Measurements from ENCODE around the gene STK32A. TPM values are rescaled to one million over a fixed set of nuclear protein-coding genes. Genes with fewer than 3 reads are reported as not detected.

Gene STK32A
- total and polyA plus RNA-seq, 9 of the 15 experiments (the other 6 are each of a cell fraction or from before 2014, with no cell fraction given), result not detected

DNA sequence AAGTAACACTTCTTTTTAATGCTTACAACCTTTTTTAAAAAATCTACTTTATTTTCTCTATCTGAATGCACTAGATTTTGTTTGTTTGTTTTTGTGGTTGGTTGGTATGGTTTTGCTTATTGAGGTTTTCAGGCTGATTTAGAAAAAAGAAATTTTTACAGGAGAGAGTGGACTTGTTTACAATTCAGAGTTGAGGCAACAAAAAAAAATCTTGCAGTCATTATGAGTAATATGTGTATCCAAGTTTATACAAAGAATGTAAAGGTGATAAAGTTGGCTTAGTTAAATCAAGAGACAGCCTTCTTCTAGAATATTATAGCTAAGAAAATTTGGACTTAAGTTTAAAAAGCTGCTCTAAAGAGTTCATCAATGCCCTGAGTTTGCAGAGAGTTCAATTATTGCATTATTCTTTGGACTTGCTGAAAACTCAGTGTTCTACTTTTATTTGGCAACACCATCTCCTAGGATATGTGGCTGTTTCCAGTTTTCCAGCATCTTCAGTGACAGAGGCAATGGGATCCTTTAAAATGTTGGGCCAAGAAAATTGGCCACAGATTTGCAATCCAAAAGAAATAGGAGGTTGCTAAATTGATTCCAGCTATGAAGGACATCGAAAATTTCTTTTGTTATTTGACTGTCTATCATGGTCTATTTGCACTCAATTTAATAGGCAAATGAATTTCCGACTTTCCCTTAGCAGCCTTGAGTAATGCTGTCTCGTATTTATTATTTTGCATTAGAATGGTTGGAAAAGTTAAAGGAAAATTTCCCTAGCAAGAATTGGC, 10.7 kb downstream of the STK32A start:
- no peaks in the 10 kb centered on the region for H3K4me1 ChIP-seq (replicated peaks in 1 of 2; ENCODE audit: control insufficient read depth in 2 of 2, insufficient read depth in 2 of 2, low read length in 2 of 2)
- H3K36me3 ChIP-seq (ENCODE audit: control insufficient read depth, insufficient read depth, low read length), result no peaks in the 10 kb centered on the region
- POLR2A ChIA-PET, result no interaction called here
- no peak overlapping the region for H3K27ac ChIP-seq (ENCODE audit: extremely low read depth, low read depth, low read length)
- WGBS (ENCODE audit: insufficient coverage, low coverage, missing lambda C conversion rate), result 0% methylated on average over 3 of the region's 3 CpGs
- in situ Hi-C loops (cut with MboI), result no loop called here
- no peak overlapping the region for H3K4me3 ChIP-seq
- H3K4me2 ChIP-seq (ENCODE audit: insufficient read depth, low read length), result no peak overlapping the region
- ATAC-seq (no peak), FAIRE-seq (no peak), DNase-seq (ENCODE audit: extremely low read depth in 1 of 4, low spot score in 3 of 4) (no peak)
- H3K9me1 ChIP-seq (ENCODE audit: control insufficient read depth, insufficient read depth, low read length), result no peaks in the 10 kb centered on the region
- intact Hi-C loops (cut with micrococcal nuclease), result no loop called here
- no peaks in the 10 kb centered on the region for H3K79me2 ChIP-seq (ENCODE audit: control insufficient read depth, insufficient read depth, low read length)
- BruUV-seq (replicated peaks), result no TSS peak
- no peak overlapping the region for H3K9ac ChIP-seq (ENCODE audit: insufficient read depth in 1 of 2, low read depth in 2 of 2, low read length in 2 of 2)
- H3K27me3 ChIP-seq (ENCODE audit: control insufficient read depth in 2 of 2, insufficient read depth in 2 of 2, low read length in 2 of 2), result no peaks in the 10 kb centered on the region
- H3K9me3 ChIP-seq (replicated peaks; ENCODE audit: control insufficient read depth, insufficient read depth, low read depth, low read length), result no peaks in the 10 kb centered on the region
- H4K20me1 ChIP-seq (replicated peaks; ENCODE audit: control insufficient read depth, insufficient read depth, low read length), result no peaks in the 10 kb centered on the region
- CTCF ChIA-PET (ENCODE audit: low intra/inter-chr PET ratio), result no interaction called here
- no peak overlapping the region for H2AFZ ChIP-seq (ENCODE audit: low read depth, low read length)
- TF ChIP-seq ZNF197 (CRISPR knock-in tag; IDR thresholded peaks at IDR 0.05; ENCODE audit: low read depth) (no peak), NFATC3 (IDR thresholded peaks at IDR 0.05) (no peak), ZNF76 (CRISPR knock-in tag; IDR thresholded peaks at IDR 0.05; ENCODE audit: borderline replicate concordance) (no peak), ZNF165 (CRISPR knock-in tag; IDR thresholded peaks at IDR 0.05; ENCODE audit: borderline replicate concordance) (no peak), ATF1 (CRISPR knock-in tag; IDR thresholded peaks at IDR 0.05) (no peak), ATF1 (tag; IDR thresholded peaks at IDR 0.05) (no peak), ZNF217 (CRISPR knock-in tag; IDR thresholded peaks at IDR 0.05) (no peak), ATF6 (CRISPR knock-in tag; IDR thresholded peaks at IDR 0.05) (no peak), ZC3H11A (IDR thresholded peaks at IDR 0.05; ENCODE audit: low read depth, low read length) (no peak), ZBTB11 (CRISPR knock-in tag; IDR thresholded peaks at IDR 0.05) (no peak), SOX6 (IDR thresholded peaks at IDR 0.05) (no peak), SMC3 (conservative IDR thresholded peaks at IDR 0.05; ENCODE audit: insufficient read depth, low read depth, low read length) (no peak), KDM1A (IDR thresholded peaks at IDR 0.05) (no peak), KDM5B (IDR thresholded peaks at IDR 0.05; ENCODE audit: insufficient replicate concordance, low read depth, low read length) (no peak)
- TF ChIP-seq, protein P1, sequence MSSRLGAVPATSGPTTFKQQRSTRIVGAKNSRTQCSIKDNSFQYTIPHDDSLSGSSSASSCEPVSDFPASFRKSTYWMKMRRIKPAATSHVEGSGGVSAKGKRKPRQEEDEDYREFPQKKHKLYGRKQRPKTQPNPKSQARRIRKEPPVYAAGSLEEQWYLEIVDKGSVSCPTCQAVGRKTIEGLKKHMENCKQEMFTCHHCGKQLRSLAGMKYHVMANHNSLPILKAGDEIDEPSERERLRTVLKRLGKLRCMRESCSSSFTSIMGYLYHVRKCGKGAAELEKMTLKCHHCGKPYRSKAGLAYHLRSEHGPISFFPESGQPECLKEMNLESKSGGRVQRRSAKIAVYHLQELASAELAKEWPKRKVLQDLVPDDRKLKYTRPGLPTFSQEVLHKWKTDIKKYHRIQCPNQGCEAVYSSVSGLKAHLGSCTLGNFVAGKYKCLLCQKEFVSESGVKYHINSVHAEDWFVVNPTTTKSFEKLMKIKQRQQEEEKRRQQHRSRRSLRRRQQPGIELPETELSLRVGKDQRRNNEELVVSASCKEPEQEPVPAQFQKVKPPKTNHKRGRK (tag; IDR thresholded peaks at IDR 0.05), result no peak
- TF ChIP-seq, protein P2, sequence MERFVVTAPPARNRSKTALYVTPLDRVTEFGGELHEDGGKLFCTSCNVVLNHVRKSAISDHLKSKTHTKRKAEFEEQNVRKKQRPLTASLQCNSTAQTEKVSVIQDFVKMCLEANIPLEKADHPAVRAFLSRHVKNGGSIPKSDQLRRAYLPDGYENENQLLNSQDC (CRISPR knock-in tag; IDR thresholded peaks at IDR 0.05), result no peak
